GM21619 (cell line): Measurements from ENCODE around the gene VPS4B.

Source experiments
- ATAC-seq: cut with Tn5 transposase; IDR thresholded peaks from one replicate; pipeline ENCODE4 v1.9.1; 2021; ENCODE audit not compliant: unreplicated experiment

Gene VPS4B

GRCh38 chr18:63431180-63431579, 8.9 kb upstream of the VPS4B start:
- ATAC-seq, result no peak

GRCh38 chr18:63430526-63430925, 8.2 kb upstream of the VPS4B start:
- no peak for ATAC-seq

GRCh38 chr18:63427558-63427957, 5.3 kb upstream of the VPS4B start:
- no peak for ATAC-seq

DNA sequence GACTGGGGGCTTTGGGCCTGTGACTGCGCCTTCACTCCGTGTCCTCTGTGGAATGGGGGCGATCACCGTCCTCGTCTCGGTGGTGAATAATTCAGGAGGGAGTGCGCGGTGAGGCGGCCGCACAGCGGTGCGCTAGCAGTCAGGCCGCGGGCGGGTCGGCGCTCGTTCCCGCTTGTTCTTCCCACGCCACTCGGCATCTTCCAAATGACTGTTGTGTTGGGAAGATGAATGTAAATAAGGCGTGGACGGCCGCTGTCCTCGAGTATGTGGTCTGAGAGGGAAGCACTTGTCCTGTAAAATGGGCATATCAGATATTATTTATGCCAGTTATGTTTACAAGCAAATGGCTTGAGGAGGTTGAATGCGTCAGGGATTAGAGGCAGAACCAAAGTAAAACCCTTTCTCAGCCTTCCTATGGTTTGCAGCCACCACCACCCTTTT, 608 bp upstream of the VPS4B start:
- peak; percentile 28 for ATAC-seq

DNA sequence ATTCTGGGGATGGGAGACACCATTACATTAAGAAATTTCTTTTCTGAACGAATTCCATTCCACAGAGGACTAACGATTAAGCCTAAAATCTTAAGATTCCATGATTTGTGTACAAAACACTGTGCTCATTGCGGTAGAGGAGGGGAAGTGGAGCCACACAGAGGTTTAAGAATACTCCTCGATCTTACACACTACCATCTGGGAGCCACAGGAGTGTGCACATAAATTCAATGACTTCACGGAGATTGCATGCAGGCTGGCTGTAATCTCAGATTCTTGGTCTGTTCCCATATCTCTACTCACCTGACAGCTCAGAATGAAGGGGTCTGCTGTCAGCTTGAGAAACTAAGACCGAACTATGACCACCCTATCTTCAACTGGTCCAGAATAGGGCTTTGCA, 762 bp downstream of the VPS4B start:
- ATAC-seq, result no peak

GRCh38 chr18:63412953-63413352, 9.3 kb downstream of the VPS4B start:
- ATAC-seq, result no peak

- no peak for ATAC-seq
These were observed 11.5 kb downstream of the VPS4B start for GRCh38 chr18:63410792-63411191.

DNA sequence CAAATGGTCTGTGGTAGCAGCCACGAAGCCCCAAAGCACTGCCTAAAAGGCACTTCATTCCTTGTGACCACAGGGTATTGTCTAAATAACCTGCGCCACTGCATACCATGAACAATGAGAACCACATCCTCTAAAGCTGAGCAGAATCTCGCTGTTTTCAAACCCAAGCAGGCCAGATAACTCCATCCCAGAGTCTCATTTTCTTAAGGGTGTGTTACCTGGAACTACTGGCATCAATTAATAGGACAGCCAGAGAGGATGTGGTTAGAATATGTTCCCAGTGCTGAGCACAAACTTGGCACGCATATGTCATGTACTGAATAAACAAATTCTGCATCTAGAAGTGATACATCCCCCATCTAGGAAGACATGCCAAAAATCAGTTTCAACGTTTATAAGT, 13.0 kb downstream of the VPS4B start:
- no peak for ATAC-seq

- no peak for ATAC-seq
These were observed 14.5 kb downstream of the VPS4B start for GRCh38 chr18:63407734-63408133.

- no peak for ATAC-seq
These were observed 16.3 kb downstream of the VPS4B start for GRCh38 chr18:63405986-63406385.

- ATAC-seq, result no peak
These were observed 19.8 kb downstream of the VPS4B start for GRCh38 chr18:63402246-63403162.

- ATAC-seq, result no peak
These were observed 23.0 kb downstream of the VPS4B start for GRCh38 chr18:63399300-63399699.

DNA sequence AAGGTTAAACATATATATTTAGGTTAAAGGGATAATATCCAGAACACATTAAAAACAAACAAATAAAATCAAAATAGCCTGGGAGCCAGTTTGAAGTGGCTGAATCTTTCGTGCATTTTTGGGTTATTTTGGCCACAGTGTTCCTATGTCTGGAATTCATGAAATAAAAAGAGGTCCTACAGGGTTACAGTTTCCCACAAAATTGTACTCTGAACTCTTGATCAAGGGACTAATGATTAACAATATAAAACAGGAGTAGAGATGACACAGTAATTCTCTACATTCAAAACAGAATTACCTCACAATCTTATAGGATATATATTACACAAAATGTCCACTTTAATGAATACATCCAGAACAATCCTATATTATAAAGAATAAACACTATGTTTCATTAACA, 24.9 kb downstream of the VPS4B start:
- no peak for ATAC-seq

- no peak for ATAC-seq
These were observed 26.8 kb downstream of the VPS4B start for GRCh38 chr18:63395503-63395902.

DNA sequence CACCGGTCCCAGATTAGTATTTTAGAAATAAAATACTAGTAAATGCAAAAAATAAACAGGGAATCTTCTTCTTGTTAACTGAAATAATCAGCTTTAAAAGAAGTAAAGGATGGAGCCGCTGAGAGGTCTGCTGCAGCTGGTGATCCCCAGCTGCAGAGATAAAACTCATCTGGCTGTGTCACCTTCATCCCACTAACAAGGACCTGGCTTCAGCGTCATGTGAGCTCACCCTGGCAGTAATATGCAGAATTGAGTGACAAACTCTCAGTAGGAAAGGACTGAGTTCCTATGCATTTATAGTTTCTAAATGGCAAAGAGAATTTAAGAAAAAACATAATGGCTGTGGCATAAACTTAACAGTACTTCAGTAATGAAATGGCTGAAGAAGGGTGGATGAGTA, 27.3 kb downstream of the VPS4B start:
- no peak for ATAC-seq

- no peak for ATAC-seq
These were observed 34.4 kb downstream of the VPS4B start for GRCh38 chr18:63387861-63388260.

DNA sequence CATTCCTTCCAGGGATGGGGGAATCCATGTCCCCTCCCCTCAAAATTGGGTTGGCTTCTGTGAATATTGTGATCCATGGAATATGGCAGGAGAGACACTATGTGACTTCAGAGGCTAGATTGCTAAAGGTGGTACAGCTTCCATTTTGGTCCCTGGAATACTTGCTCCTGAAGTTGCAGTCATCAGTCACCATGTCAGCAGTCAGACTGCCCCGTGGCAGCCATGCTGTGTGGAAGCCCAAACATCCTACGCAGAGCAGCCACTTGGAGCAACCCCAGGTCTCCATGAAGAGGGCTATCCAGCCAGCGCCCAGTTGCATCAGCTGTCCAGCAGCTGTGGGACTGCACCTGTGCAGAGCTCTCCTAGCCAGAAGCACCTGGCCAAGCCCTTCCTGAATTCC, 39.4 kb downstream of the VPS4B start:
- ATAC-seq, result no peak

DNA sequence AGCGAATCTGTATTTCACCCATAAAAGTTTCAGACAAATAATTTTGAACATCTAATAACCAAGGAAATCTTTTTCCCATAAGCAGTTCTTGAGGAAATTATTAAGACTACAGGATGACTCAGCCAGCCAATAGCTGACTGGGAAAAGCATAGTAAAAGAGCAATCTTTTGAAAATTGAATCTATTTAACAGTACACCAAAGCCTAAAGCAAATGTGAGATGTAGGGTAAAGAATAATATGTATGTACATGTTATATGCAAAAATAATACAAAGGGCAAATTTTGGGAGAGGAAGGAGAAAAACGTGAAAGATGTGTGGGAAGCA, 42.7 kb downstream of the VPS4B start:
- ATAC-seq, result no peak

DNA sequence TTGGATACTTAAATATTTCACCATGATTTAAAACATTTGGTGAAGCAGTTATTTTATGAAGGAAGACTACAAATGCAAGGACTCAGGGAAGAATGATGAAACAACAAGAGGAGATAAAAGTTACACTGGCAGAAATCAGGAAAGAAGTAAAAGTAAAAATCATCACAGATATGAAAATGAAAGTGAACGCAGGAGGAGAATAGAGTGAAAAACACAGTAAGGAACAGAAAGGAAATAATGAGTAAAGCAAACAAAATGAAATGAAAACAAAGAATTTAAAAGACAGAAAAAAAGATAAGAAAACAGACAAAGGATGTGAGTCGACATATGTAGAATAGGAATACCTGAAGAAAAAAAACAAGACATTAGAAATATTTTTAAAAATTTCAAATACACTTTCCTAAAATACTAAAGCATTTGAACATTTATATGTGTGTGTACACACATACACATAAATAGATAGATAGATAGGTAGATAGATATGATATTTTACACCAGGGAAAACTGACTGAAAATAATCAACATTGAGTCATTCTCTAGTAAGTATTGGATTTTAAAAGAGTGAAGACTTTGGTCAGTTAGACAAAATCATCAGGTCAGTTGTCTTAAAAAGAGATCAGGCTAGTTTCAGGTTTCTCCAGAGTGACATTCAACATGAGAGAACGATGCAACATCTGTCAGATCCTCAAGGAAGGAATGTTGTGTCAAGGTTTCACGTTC, 43.2 kb downstream of the VPS4B start:
- ATAC-seq, result peak; percentile 58

DNA sequence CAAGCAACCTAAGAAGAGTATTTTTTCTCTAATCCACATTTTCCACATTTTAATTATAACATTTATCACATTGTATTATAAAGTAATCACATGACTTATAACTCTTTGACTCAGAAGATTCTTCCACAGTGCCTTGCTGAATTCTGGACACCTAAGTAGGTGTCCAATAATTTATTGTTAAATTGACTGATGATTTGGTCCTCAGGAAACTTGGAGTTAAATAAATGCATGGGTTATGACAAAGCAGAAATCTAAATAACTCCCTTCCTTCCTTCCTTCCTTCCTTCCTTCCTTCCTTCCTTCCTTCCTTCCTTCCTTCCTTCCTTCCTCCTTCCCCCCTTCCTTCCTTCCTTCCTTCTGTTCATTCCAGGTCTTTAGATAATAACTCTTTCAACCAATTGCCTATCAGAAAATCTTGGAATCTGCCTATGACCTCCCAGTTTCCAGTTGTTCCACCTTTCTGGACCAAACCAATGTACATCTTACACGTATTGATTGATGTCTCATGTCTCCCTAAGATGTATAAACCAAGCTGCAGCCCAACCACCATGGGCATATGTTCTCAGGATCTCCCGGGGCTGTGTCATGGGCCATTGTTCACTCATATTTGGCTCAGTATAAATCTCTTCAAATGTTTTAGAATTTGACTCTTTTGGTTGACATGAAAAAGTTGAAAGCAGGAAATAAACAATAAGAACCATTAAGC, 44.8 kb downstream of the VPS4B start:
- ATAC-seq, result no peak

- no peak for ATAC-seq
These were observed 45.7 kb downstream of the VPS4B start for GRCh38 chr18:63376538-63376937.

DNA sequence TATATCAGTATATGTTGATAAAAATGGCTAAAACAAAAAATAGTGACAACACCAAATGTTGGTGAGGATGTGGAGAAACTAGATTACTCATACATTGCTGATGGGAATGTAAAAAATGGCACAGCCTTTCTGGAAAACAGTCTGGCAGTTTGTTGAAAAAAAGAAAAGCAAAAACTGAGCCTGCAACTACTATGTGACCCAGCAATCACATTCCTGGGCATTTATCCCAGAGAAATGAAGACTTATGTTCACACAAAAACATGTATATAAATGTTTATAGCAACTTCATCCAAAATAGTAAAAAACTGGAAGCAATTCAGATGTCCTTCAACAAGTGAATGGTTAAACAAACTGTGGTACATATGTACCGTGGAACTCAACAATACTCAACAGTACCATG, 47.7 kb downstream of the VPS4B start:
- ATAC-seq, result no peak
